OCI-LY1 (cell line): ENCODE results near the gene RAPGEF2.

Source experiments
- H2AFZ ChIP-seq: fragments of 200-600 bp; sonication (generic), shearing (Covaris generic); 2 replicates; pipeline ENCODE4 v1.6.0; 2014; ENCODE audit warnings: antibody characterized with exemption, mild to moderate bottlenecking, low read length
- H3F3A ChIP-seq: fragments of 200-600 bp; sonication (generic), shearing (Covaris generic); 2 replicates; pipeline ENCODE4 v1.6.0; 2014; ENCODE audit warnings: mild to moderate bottlenecking, antibody characterized with exemption, low read length, moderate library complexity; ENCODE audit not compliant: insufficient read depth
- H3K27ac ChIP-seq: fragments of 200-600 bp; sonication (generic); 2 replicates; pipeline ENCODE4 v1.5.1; 2014; ENCODE audit warnings: low read length, mixed run types, mild to moderate bottlenecking, low read depth; ENCODE audit not compliant: poor library complexity, severe bottlenecking
- H3K27me3 ChIP-seq: fragments of 200-600 bp; sonication (generic); 2 replicates; pipeline ENCODE4 v1.6.0; 2014; ENCODE audit warnings: antibody characterized with exemption, mild to moderate bottlenecking, low read length, moderate library complexity; ENCODE audit not compliant: insufficient read depth
- H3K36me3 ChIP-seq: fragments of 200-600 bp; sonication (generic); 2 replicates; pipeline ENCODE4 v1.6.1; 2014; ENCODE audit warnings: mild to moderate bottlenecking, antibody characterized with exemption, low read length, moderate library complexity, mixed read lengths; ENCODE audit not compliant: insufficient read depth
- H3K4me1 ChIP-seq: fragments of 200-600 bp; sonication (generic); 2 replicates; pipeline ENCODE4 v1.5.1; 2014; ENCODE audit warnings: mild to moderate bottlenecking, low read length, moderate library complexity; ENCODE audit not compliant: insufficient read depth, severe bottlenecking
- H3K4me2 ChIP-seq: fragments of 200-600 bp; sonication (generic), shearing (Covaris generic); 2 replicates; pipeline ENCODE4 v1.6.1; 2014; ENCODE audit warnings: low read length
- H3K4me3 ChIP-seq: fragments of 200-600 bp; sonication (generic); 2 replicates; pipeline ENCODE4 v1.5.1; 2014; ENCODE audit warnings: low read length, low read depth, mild to moderate bottlenecking, mixed read lengths; ENCODE audit not compliant: poor library complexity, severe bottlenecking
- H3K79me2 ChIP-seq: fragments of 200-600 bp; shearing (Covaris generic); 2 replicates; pipeline ENCODE4 v1.6.1; 2016; ENCODE audit warnings: mixed run types, low read length, mixed read lengths; ENCODE audit not compliant: insufficient read depth
- H3K9ac ChIP-seq: fragments of 200-600 bp; sonication (generic), shearing (Covaris generic); 2 replicates; pipeline ENCODE4 v1.6.1; 2014; ENCODE audit warnings: mild to moderate bottlenecking, low read length, mixed read lengths
- H3K9me2 ChIP-seq: fragments of 200-600 bp; sonication (generic), shearing (Covaris generic); 2 replicates; pipeline ENCODE4 v1.6.1; 2014; ENCODE audit warnings: low read depth, mild to moderate bottlenecking, low read length, mixed read lengths
- H3K9me3 ChIP-seq: fragments of 200-600 bp; shearing (Covaris generic); 2 replicates; pipeline ENCODE4 v1.6.1; 2014; ENCODE audit warnings: low read length, mixed read lengths
- H4K20me1 ChIP-seq: fragments of 200-600 bp; sonication (generic), shearing (Covaris generic); 2 replicates; pipeline ENCODE4 v1.6.0; 2016; ENCODE audit warnings: mild to moderate bottlenecking, low read length; ENCODE audit not compliant: insufficient read depth
- CTCF ChIP-seq: fragments of 200-600 bp; sonication (generic), shearing (Covaris generic); IDR thresholded peaks from 2 replicates; pipeline ENCODE4 v1.5.1; 2017; ENCODE audit warnings: mild to moderate bottlenecking, antibody characterized with exemption, low read length, moderate library complexity, mixed read lengths
- EZH2 ChIP-seq: fragments of 200-600 bp; sonication (generic), shearing (Covaris generic); IDR thresholded peaks from 2 replicates; pipeline ENCODE4 v1.8.0; 2017; ENCODE audit warnings: borderline replicate concordance, mixed run types, mild to moderate bottlenecking, antibody characterized with exemption, low read length, moderate library complexity, mixed read lengths

The RAPGEF2 gene

GRCh38 chr4:159296061-159296460 lies 193.2 kb downstream of the RAPGEF2 start:
- Histone ChIP-seq H3K4me2 (no peak overlapping the region), H3K4me1 (no peaks in the 10 kb centered on the region), H3K79me2 (no peaks in the 10 kb centered on the region), H4K20me1 (no peaks in the 10 kb centered on the region), H3F3A (no peaks in the 10 kb centered on the region), H3K27me3 (no peaks in the 10 kb centered on the region), H2AFZ (no peak overlapping the region), H3K9me2 (no peaks in the 10 kb centered on the region), H3K36me3 (no peaks in the 10 kb centered on the region), H3K9me3 (no peaks in the 10 kb centered on the region), H3K9ac (no peak overlapping the region), H3K27ac (no peak overlapping the region), H3K4me3 (no peak overlapping the region)
- TF ChIP-seq EZH2 (no peak), CTCF (no peak)

- Histone ChIP-seq H3K9ac (no peak overlapping the region), H3K9me2 (no peaks in the 10 kb centered on the region), H3K27ac (no peak overlapping the region), H3K4me2 (no peak overlapping the region), H3K4me3 (no peak overlapping the region), H3K27me3 (no peaks in the 10 kb centered on the region), H3K79me2 (no peaks in the 10 kb centered on the region), H3K4me1 (no peaks in the 10 kb centered on the region), H3K36me3 (no peaks in the 10 kb centered on the region), H4K20me1 (no peaks in the 10 kb centered on the region), H3K9me3 (no peaks in the 10 kb centered on the region), H2AFZ (no peak overlapping the region), H3F3A (no peaks in the 10 kb centered on the region)
- no peak for TF ChIP-seq EZH2
- no peak for TF ChIP-seq CTCF
These were observed 194.2 kb downstream of the RAPGEF2 start for GRCh38 chr4:159297091-159297490.

- no peak overlapping the region for H3K4me2 ChIP-seq
- no peaks in the 10 kb centered on the region for H4K20me1 ChIP-seq
- H3K79me2 ChIP-seq = no peaks in the 10 kb centered on the region
- H3K9me3 ChIP-seq = no peaks in the 10 kb centered on the region
- H3K27ac ChIP-seq = no peak overlapping the region
- no peak overlapping the region for H2AFZ ChIP-seq
- no peak for TF ChIP-seq CTCF
- TF ChIP-seq EZH2 = no peak
- H3K9ac ChIP-seq = no peak overlapping the region
- H3K36me3 ChIP-seq = no peaks in the 10 kb centered on the region
- H3F3A ChIP-seq = no peaks in the 10 kb centered on the region
- H3K9me2 ChIP-seq = no peaks in the 10 kb centered on the region
- no peaks in the 10 kb centered on the region for H3K4me1 ChIP-seq
- H3K27me3 ChIP-seq = no peaks in the 10 kb centered on the region
- H3K4me3 ChIP-seq = no peak overlapping the region
These were observed 195.6 kb downstream of the RAPGEF2 start for GRCh38 chr4:159298502-159298901.
